HG02642 (cell line): ENCODE data around the gene PAM.
"Not testable (repeated sequence)": the region's sequence is repeated elsewhere in the genome, so short reads cannot be mapped to it uniquely, and the experiment has no call there.

Source experiments
- ATAC-seq: cut with Tn5 transposase; IDR thresholded peaks from one replicate; pipeline ENCODE4 v1.9.1; 2021; ENCODE audit warnings: mild to moderate bottlenecking; ENCODE audit not compliant: unreplicated experiment, poor library complexity

The PAM gene

GRCh38 chr5:103021314-103021713, 266.2 kb downstream of the PAM start:
- ATAC-seq: peak; percentile 84

GRCh38 chr5:103027267-103027666, 272.2 kb downstream of the PAM start:
- ATAC-seq: no peak

GRCh38 chr5:103031607-103032006, 276.5 kb downstream of the PAM start:
- ATAC-seq: no peak

GRCh38 chr5:103033696-103034095, 278.6 kb downstream of the PAM start:
- ATAC-seq: no peak

- no peak for ATAC-seq
These were observed 279.7 kb downstream of the PAM start for GRCh38 chr5:103034662-103035392.

GRCh38 chr5:103035701-103036100, 280.6 kb downstream of the PAM start:
- no peak for ATAC-seq

GRCh38 chr5:103036601-103037000, 281.5 kb downstream of the PAM start:
- no peak for ATAC-seq

- ATAC-seq: no peak
These were observed 282.8 kb downstream of the PAM start for GRCh38 chr5:103037673-103038455.

GRCh38 chr5:103041071-103041676, 286.1 kb downstream of the PAM start:
- ATAC-seq: no peak

GRCh38 chr5:103046706-103047105, 291.6 kb downstream of the PAM start:
- not testable (repeated sequence) for ATAC-seq

GRCh38 chr5:103057208-103058130, 302.4 kb downstream of the PAM start:
- no peak for ATAC-seq

GRCh38 chr5:103059525-103059924, 304.4 kb downstream of the PAM start:
- no peak for ATAC-seq

- ATAC-seq: no peak
These were observed 305.4 kb downstream of the PAM start for GRCh38 chr5:103060424-103060954.

GRCh38 chr5:103066326-103066725, 311.2 kb downstream of the PAM start:
- no peak for ATAC-seq

GRCh38 chr5:103073500-103073899, 318.4 kb downstream of the PAM start:
- ATAC-seq: not testable (repeated sequence)

GRCh38 chr5:103075442-103075841, 320.3 kb downstream of the PAM start:
- ATAC-seq: no peak
